Endothelial cell of umbilical vein (primary cell): ENCODE results near the gene BABAM2. TPM values are rescaled to one million over a fixed set of nuclear protein-coding genes. Genes with fewer than 3 reads are reported as not detected.

ENCODE experiments used
- BruUV-seq: library from RNA; stranded (reverse); fragments of 400-500 nt; replicated peaks from 2 replicates; lab custom pipeline; 2021; lab: Mats Ljungman, UMichigan
- CTCF ChIA-PET: fragments of 300-600, 350-600 bp; sonication (Branson Sonifier 250); formaldehyde crosslinking; loops from one replicate; lab custom pipeline; 2021; ENCODE audit warnings: antibody characterized with exemption, inconsistent platforms; lab: Charles Lee
- POLR2A ChIA-PET: fragments of 300-600, 350-600 bp; sonication (Branson Sonifier 250); formaldehyde crosslinking; loops from one replicate; lab custom pipeline; 2021; ENCODE audit warnings: antibody characterized with exemption, inconsistent platforms; lab: Charles Lee
- DNase-seq: peaks from one replicate; pipeline ENCODE4 v3.0.0-alpha.2; 2011; ENCODE audit warnings: low read depth, low spot score
- FAIRE-seq: peaks from 2 replicates; lab custom pipeline; 2011; peaks lifted over from hg19 to GRCh38; lab: Jason Lieb, UNC
- H2AFZ ChIP-seq: 2 replicates; pipeline ENCODE4 v1.6.0; 2012; ENCODE audit warnings: low read depth, low read length, control low read depth, inconsistent platforms
- H3K27ac ChIP-seq: 2 replicates; pipeline ENCODE4 v1.5.1; 2011; ENCODE audit warnings: low read depth, mild to moderate bottlenecking, control low read depth, low read length, moderate library complexity; ENCODE audit not compliant: insufficient read depth
- H3K27me3 ChIP-seq, 2 experiments: 2 replicates each; pipeline versions ENCODE4 v1.6.0 to v1.6.1; 2011; ENCODE audit warnings: low read length in 2 of 2, mixed read lengths in 1 of 2; ENCODE audit not compliant: control insufficient read depth in 2 of 2, insufficient read depth in 2 of 2
- H3K36me3 ChIP-seq, 2 experiments: 2 replicates in 1 of 2; 3 replicates in 1 of 2; pipeline ENCODE4 v1.5.1; 2011; ENCODE audit warnings: low read length in 2 of 2, mild to moderate bottlenecking in 1 of 2, moderate library complexity in 1 of 2; ENCODE audit not compliant: control insufficient read depth in 2 of 2, insufficient read depth in 2 of 2; ENCODE audit errors: extremely low read depth in 1 of 2
- H3K4me1 ChIP-seq: 3 replicates; pipeline ENCODE4 v1.5.1; 2011; ENCODE audit warnings: mild to moderate bottlenecking, low read length; ENCODE audit not compliant: control insufficient read depth, insufficient read depth; ENCODE audit errors: extremely low read depth
- H3K4me2 ChIP-seq: 2 replicates; pipeline ENCODE4 v1.6.1; 2011; ENCODE audit warnings: low read length, control low read depth, mixed read lengths; ENCODE audit not compliant: insufficient read depth
- H3K4me3 ChIP-seq, 3 experiments: fragments of 200-600 bp in 1 of 3; sonication (generic), shearing (Covaris generic) in 1 of 3; replicated peaks in 1 of 3; 2 replicates each; pipeline ENCODE4 v1.5.1; 2011 to 2016; ENCODE audit warnings: control low read depth in 3 of 3, low read length in 3 of 3, mild to moderate bottlenecking in 2 of 3, inconsistent platforms in 1 of 3, low read depth in 1 of 3, moderate library complexity in 1 of 3; ENCODE audit not compliant: insufficient read depth in 1 of 3
- H3K79me2 ChIP-seq: 2 replicates; pipeline ENCODE4 v1.6.0; 2012; ENCODE audit warnings: low read length, inconsistent platforms; ENCODE audit not compliant: control insufficient read depth, insufficient read depth
- H3K9ac ChIP-seq: replicated peaks from 2 replicates; pipeline ENCODE3; 2011; ENCODE audit warnings: low read length, control low read depth; ENCODE audit not compliant: insufficient read depth; ENCODE audit errors: extremely low read depth
- H3K9me1 ChIP-seq: replicated peaks from 3 replicates; pipeline ENCODE4 v1.6.0; 2011; ENCODE audit warnings: mild to moderate bottlenecking, low read length; ENCODE audit not compliant: control insufficient read depth, insufficient read depth; ENCODE audit errors: extremely low read depth
- H3K9me3 ChIP-seq: replicated peaks from 2 replicates; pipeline ENCODE4 v1.5.1; 2012; ENCODE audit warnings: low read length, inconsistent platforms; ENCODE audit not compliant: control insufficient read depth, insufficient read depth
- H4K20me1 ChIP-seq: replicated peaks from 2 replicates; pipeline ENCODE3; 2011; ENCODE audit warnings: mild to moderate bottlenecking, low read length; ENCODE audit not compliant: control insufficient read depth, insufficient read depth; ENCODE audit errors: extremely low read depth
- EZH2 ChIP-seq: IDR thresholded peaks from 2 replicates; pipeline ENCODE4 v1.6.1; 2012; ENCODE audit warnings: borderline replicate concordance, low read depth, mild to moderate bottlenecking, moderate library complexity, low read length, inconsistent platforms; ENCODE audit not compliant: severe bottlenecking
- FOS ChIP-seq: IDR thresholded peaks from 2 replicates; pipeline ENCODE4 v1.6.1; 2011; ENCODE audit warnings: mild to moderate bottlenecking, low read length, moderate library complexity, borderline replicate concordance; ENCODE audit not compliant: insufficient read depth
- GATA2 ChIP-seq: IDR thresholded peaks from 2 replicates; pipeline ENCODE4 v1.7.0; 2011; ENCODE audit warnings: low read depth, mild to moderate bottlenecking, moderate library complexity, mixed read lengths, low read length; ENCODE audit not compliant: insufficient read length, insufficient read depth
- JUN ChIP-seq: IDR thresholded peaks from 2 replicates; pipeline ENCODE4 v1.6.1; 2011; ENCODE audit warnings: borderline replicate concordance, low read depth; ENCODE audit not compliant: insufficient read length, insufficient read depth
- MYC ChIP-seq: IDR thresholded peaks from one replicate; pipeline ENCODE4 v1.6.1; 2011; ENCODE audit warnings: mild to moderate bottlenecking, low read depth, low read length
- POLR2A ChIP-seq: IDR thresholded peaks from 2 replicates; pipeline ENCODE4 v1.6.1; 2012; ENCODE audit warnings: low read depth, mild to moderate bottlenecking, control low read depth, low read length
- POLR2AphosphoS5 ChIP-seq: IDR thresholded peaks from 2 replicates; pipeline ENCODE4 v1.6.1; 2012; ENCODE audit warnings: low read depth, mild to moderate bottlenecking, control low read depth, low read length, moderate library complexity; ENCODE audit not compliant: insufficient read depth
- dilution Hi-C: fragments of 300-500 bp; cut with MboI; formaldehyde crosslinking; loops from one replicate; pipeline ENCODE4 v1.15.0; 2019; ENCODE audit warnings: low sequenced_read_pairs; ENCODE audit not compliant: extremely low pct_ligation_motif_present
- intact Hi-C: fragments of 100-400 bp; cut with micrococcal nuclease; formaldehyde crosslinking; loops from one replicate; pipeline ENCODE4 v1.10.0; 2022
- polyA plus RNA-seq, 4 experiments: library from polyadenylated mRNA; depleted of rRNA in 3 of 4; stranded (reverse) in 3 of 4; unstranded in 1 of 4; fragments of >200 nt; gene quantifications; 2 replicates each; pipeline versions ENCODE4 v1.2.1 to v1.2.3, GENCODE V29; 2011 to 2012; ENCODE audit warnings: missing spikeins in 1 of 4
- total RNA-seq: library from RNA; stranded (reverse); gene quantifications from 2 replicates; pipeline ENCODE4 v1.2.3, GENCODE V29; 2021
- TF ChIP-seq, protein P1 (sequence below), 2 donors: IDR thresholded peaks; 1 replicate in 1 of 2; 2 replicates in 1 of 2; pipeline ENCODE4 v1.5.1; 2011; ENCODE audit warnings: low read length in 2 of 2, mild to moderate bottlenecking in 2 of 2, moderate library complexity in 2 of 2, control low read depth in 1 of 2, inconsistent platforms in 1 of 2, low read depth in 1 of 2; ENCODE audit not compliant: insufficient read depth in 1 of 2; ENCODE audit errors: extremely low read depth in 1 of 2
- TF ChIP-seq, protein P2 (sequence below): IDR thresholded peaks from 2 replicates; pipeline ENCODE4 v1.6.1; 2011; ENCODE audit not compliant: insufficient read depth, insufficient read length

The BABAM2 gene
- total and polyA plus RNA-seq, 2 donors (not counting 3 experiments of a cell fraction or from before 2014, with no cell fraction given) = 19.9 to 27.6 TPM

GRCh38 chr2:27914041-27914804 is 23.7 kb downstream of the BABAM2 start:
- FAIRE-seq (no peak), DNase-seq (no peak)
- Histone ChIP-seq H4K20me1 (no peaks in the 10 kb centered on the region), H2AFZ (no peak overlapping the region), H3K27ac (no peak overlapping the region), H3K4me2 (no peak overlapping the region), H3K9ac (no peak overlapping the region), H3K36me3 (no peaks in the 10 kb centered on the region), H3K4me1 (no peaks in the 10 kb centered on the region), H3K9me3 (no peaks in the 10 kb centered on the region), H3K27me3 (no peaks in the 10 kb centered on the region), H3K79me2 (no peaks in the 10 kb centered on the region), H3K9me1 (no peaks in the 10 kb centered on the region), H3K4me3 (no peak overlapping the region)
- intact Hi-C loops (no loop called here), dilution Hi-C loops (no loop called here)
- no peak for TF ChIP-seq JUN
- TF ChIP-seq, protein P1, sequence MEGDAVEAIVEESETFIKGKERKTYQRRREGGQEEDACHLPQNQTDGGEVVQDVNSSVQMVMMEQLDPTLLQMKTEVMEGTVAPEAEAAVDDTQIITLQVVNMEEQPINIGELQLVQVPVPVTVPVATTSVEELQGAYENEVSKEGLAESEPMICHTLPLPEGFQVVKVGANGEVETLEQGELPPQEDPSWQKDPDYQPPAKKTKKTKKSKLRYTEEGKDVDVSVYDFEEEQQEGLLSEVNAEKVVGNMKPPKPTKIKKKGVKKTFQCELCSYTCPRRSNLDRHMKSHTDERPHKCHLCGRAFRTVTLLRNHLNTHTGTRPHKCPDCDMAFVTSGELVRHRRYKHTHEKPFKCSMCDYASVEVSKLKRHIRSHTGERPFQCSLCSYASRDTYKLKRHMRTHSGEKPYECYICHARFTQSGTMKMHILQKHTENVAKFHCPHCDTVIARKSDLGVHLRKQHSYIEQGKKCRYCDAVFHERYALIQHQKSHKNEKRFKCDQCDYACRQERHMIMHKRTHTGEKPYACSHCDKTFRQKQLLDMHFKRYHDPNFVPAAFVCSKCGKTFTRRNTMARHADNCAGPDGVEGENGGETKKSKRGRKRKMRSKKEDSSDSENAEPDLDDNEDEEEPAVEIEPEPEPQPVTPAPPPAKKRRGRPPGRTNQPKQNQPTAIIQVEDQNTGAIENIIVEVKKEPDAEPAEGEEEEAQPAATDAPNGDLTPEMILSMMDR (IDR thresholded peaks at IDR 0.05; ENCODE audit: extremely low read depth in 1 of 2, insufficient read depth in 1 of 2, low read depth in 1 of 2, low read length in 2 of 2) = no peak
- TF ChIP-seq MYC = no peak
- TF ChIP-seq, protein P2, sequence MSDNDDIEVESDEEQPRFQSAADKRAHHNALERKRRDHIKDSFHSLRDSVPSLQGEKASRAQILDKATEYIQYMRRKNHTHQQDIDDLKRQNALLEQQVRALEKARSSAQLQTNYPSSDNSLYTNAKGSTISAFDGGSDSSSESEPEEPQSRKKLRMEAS = no peak
- TF ChIP-seq POLR2AphosphoS5 = no peak
- TF ChIP-seq EZH2 = no peak
- no peak for TF ChIP-seq POLR2A
- no peak for TF ChIP-seq GATA2
- TF ChIP-seq FOS = no peak
- POLR2A ChIA-PET = no interaction called here
- CTCF ChIA-PET = interaction anchor here (1.1 kb wide), 1 partner anchor 19 kb away, joined by 3 read pairs; no protein-coding TSS in a partner anchor
- BruUV-seq = no TSS peak
